ENCODE data around the gene LRMDA. TPM values are rescaled to one million over a fixed set of nuclear protein-coding genes. Genes with fewer than 3 reads are reported as not detected.

Gene LRMDA
- total and polyA plus RNA-seq, 2 donors from 2014 or later: 23.2 to 48.6 TPM

GRCh38 chr10:76401006-76401405 lies 969.6 kb downstream of the LRMDA start:
- intact Hi-C loops (cut with DNase I): no loop called here
- H3K4me1 ChIP-seq (ENCODE audit: control insufficient read depth in 2 of 3, insufficient read depth in 2 of 3, low read depth in 1 of 3, low read length in 3 of 3): no peaks in the 10 kb centered on the region
- no peak for FAIRE-seq

GRCh38 chr10:76403912-76404311 lies 972.5 kb downstream of the LRMDA start:
- DNase-seq: no peak
- Histone ChIP-seq H3K4me3 (ENCODE audit: low read length in 3 of 3) (no peak overlapping the region), H3K27ac (ENCODE audit: low read depth in 2 of 2, low read length in 2 of 2) (no peak overlapping the region), H3K9ac (ENCODE audit: low read length in 3 of 3) (no peak overlapping the region), H3K9me3 (ENCODE audit: control insufficient read depth in 2 of 3, insufficient read depth in 1 of 3, low read length in 3 of 3) (no peaks in the 10 kb centered on the region), H3K27me3 (ENCODE audit: control insufficient read depth, insufficient read depth, low read length) (no peaks in the 10 kb centered on the region), H3K4me1 (ENCODE audit: control insufficient read depth in 2 of 3, insufficient read depth in 2 of 3, low read depth in 1 of 3, low read length in 3 of 3) (no peaks in the 10 kb centered on the region), H3K36me3 (ENCODE audit: control insufficient read depth in 2 of 3, insufficient read depth in 3 of 3, low read length in 3 of 3) (no peaks in the 10 kb centered on the region)
- intact Hi-C loops (cut with DNase I): no loop called here
- FAIRE-seq: no peak
- TF ChIP-seq, protein P1, sequence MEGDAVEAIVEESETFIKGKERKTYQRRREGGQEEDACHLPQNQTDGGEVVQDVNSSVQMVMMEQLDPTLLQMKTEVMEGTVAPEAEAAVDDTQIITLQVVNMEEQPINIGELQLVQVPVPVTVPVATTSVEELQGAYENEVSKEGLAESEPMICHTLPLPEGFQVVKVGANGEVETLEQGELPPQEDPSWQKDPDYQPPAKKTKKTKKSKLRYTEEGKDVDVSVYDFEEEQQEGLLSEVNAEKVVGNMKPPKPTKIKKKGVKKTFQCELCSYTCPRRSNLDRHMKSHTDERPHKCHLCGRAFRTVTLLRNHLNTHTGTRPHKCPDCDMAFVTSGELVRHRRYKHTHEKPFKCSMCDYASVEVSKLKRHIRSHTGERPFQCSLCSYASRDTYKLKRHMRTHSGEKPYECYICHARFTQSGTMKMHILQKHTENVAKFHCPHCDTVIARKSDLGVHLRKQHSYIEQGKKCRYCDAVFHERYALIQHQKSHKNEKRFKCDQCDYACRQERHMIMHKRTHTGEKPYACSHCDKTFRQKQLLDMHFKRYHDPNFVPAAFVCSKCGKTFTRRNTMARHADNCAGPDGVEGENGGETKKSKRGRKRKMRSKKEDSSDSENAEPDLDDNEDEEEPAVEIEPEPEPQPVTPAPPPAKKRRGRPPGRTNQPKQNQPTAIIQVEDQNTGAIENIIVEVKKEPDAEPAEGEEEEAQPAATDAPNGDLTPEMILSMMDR (IDR thresholded peaks at IDR 0.05; ENCODE audit: borderline replicate concordance, extremely low read depth, insufficient read depth): no peak

More at GRCh38 chr10:76401006-76401405, 969.6 kb downstream of the LRMDA start:
- TF ChIP-seq, protein P1 (IDR thresholded peaks at IDR 0.05; ENCODE audit: borderline replicate concordance, extremely low read depth, insufficient read depth): no peak
- H3K9me3 ChIP-seq (ENCODE audit: control insufficient read depth in 2 of 3, insufficient read depth in 1 of 3, low read length in 3 of 3): no peaks in the 10 kb centered on the region
- no peaks in the 10 kb centered on the region for H3K27me3 ChIP-seq (ENCODE audit: control insufficient read depth, insufficient read depth, low read length)
- H3K27ac ChIP-seq (ENCODE audit: low read depth in 2 of 2, low read length in 2 of 2): no peak overlapping the region
- no peak for DNase-seq
- no peaks in the 10 kb centered on the region for H3K36me3 ChIP-seq (ENCODE audit: control insufficient read depth in 2 of 3, insufficient read depth in 3 of 3, low read length in 3 of 3)
- no peak overlapping the region for H3K4me3 ChIP-seq (ENCODE audit: low read length in 3 of 3)
- no peak overlapping the region for H3K9ac ChIP-seq (ENCODE audit: low read length in 3 of 3)

DNA sequence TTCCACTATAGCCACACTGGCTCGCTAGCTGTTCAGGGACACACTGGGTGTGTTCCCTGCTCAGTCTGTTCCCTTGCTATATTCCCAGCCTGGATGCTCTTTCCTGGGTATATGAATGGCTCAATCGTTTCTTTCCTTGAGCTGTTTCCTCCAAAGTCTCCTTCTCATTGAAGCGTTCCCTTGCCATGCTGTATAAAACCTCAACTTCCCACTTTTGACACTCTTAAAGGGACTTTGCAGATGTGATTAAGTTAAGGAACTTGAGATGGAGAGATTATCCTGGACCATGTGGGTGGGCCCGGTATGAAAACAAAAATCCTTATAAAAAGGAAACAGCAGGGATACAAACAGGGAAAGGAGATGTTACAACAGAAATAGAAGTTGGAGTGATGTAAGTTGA lies 973.1 kb downstream of the LRMDA start:
- intact Hi-C loops (cut with DNase I): no loop called here
- Histone ChIP-seq H3K4me1 (ENCODE audit: control insufficient read depth in 2 of 3, insufficient read depth in 2 of 3, low read depth in 1 of 3, low read length in 3 of 3) (no peaks in the 10 kb centered on the region), H3K27ac (ENCODE audit: low read depth in 2 of 2, low read length in 2 of 2) (no peak overlapping the region), H3K9me3 (ENCODE audit: control insufficient read depth in 2 of 3, insufficient read depth in 1 of 3, low read length in 3 of 3) (no peaks in the 10 kb centered on the region), H3K4me3 (ENCODE audit: low read length in 3 of 3) (no peak overlapping the region), H3K9ac (ENCODE audit: low read length in 3 of 3) (no peak overlapping the region), H3K36me3 (ENCODE audit: control insufficient read depth in 2 of 3, insufficient read depth in 3 of 3, low read length in 3 of 3) (no peaks in the 10 kb centered on the region), H3K27me3 (ENCODE audit: control insufficient read depth, insufficient read depth, low read length) (no peaks in the 10 kb centered on the region)
- TF ChIP-seq, protein P1 (IDR thresholded peaks at IDR 0.05; ENCODE audit: borderline replicate concordance, extremely low read depth, insufficient read depth): no peak
- no peak for DNase-seq
- no peak for FAIRE-seq

DNA sequence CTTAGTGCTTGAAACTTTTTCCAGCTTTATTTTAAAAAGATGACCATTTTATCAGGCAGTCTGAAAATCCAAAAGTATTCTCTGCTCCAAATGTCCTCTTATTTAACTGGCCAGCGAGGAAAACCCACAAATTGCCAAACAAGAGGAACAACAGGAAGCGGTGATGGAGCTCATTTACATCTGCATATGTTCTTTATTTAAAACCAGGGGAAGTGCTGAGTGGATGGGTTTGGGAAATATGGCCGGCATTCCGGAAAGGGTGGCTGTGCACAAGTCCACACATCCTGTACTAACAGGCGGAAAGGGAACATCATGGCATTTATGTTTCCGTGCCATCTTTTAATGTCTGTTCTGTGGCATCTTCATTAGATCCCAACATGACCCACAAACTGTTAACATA lies 974.5 kb downstream of the LRMDA start:
- Histone ChIP-seq H3K4me1 (ENCODE audit: control insufficient read depth in 2 of 3, insufficient read depth in 2 of 3, low read depth in 1 of 3, low read length in 3 of 3) (no peaks in the 10 kb centered on the region), H3K36me3 (ENCODE audit: control insufficient read depth in 2 of 3, insufficient read depth in 3 of 3, low read length in 3 of 3) (no peaks in the 10 kb centered on the region), H3K27ac (ENCODE audit: low read depth in 2 of 2, low read length in 2 of 2) (no peak overlapping the region), H3K9me3 (ENCODE audit: control insufficient read depth in 2 of 3, insufficient read depth in 1 of 3, low read length in 3 of 3) (no peaks in the 10 kb centered on the region), H3K27me3 (ENCODE audit: control insufficient read depth, insufficient read depth, low read length) (no peaks in the 10 kb centered on the region), H3K4me3 (ENCODE audit: low read length in 3 of 3) (no peak overlapping the region), H3K9ac (ENCODE audit: low read length in 3 of 3) (no peak overlapping the region)
- intact Hi-C loops (cut with DNase I): no loop called here
- DNase-seq (no peak), FAIRE-seq (no peak)
- TF ChIP-seq, protein P1 (IDR thresholded peaks at IDR 0.05; ENCODE audit: borderline replicate concordance, extremely low read depth, insufficient read depth): no peak
